Right atrium auricular region (tissue), 2 donors: ENCODE results near the gene CERS3. TPM values are rescaled to one million over a fixed set of nuclear protein-coding genes. Genes with fewer than 3 reads are reported as not detected.

Source experiments
- DNase-seq: peaks from one replicate; pipeline ENCODE4 v3.0.0-alpha.2; 2019; ENCODE audit warnings: low spot score
- H3K27ac ChIP-seq, 2 donors: fragments of 200-600 bp; sonication (generic); 1 replicate in 1 of 2; 2 replicates in 1 of 2; pipeline ENCODE4 v1.5.1; 2016 to 2019
- H3K27me3 ChIP-seq, 2 donors: fragments of 200-600 bp; sonication (generic); one replicate each; pipeline versions ENCODE4 v1.5.1 to v1.6.0; 2017 to 2019
- H3K36me3 ChIP-seq: fragments of 200-600 bp; sonication (generic); one replicate; pipeline ENCODE4 v1.5.1; 2016
- H3K4me1 ChIP-seq, 2 donors: fragments of 200-600 bp; sonication (generic); one replicate each; pipeline versions ENCODE4 v1.5.1 to v1.6.0; 2017 to 2019
- H3K4me3 ChIP-seq, 2 donors: fragments of 200-600 bp; sonication (generic); 1 replicate in 1 of 2; 2 replicates in 1 of 2; pipeline ENCODE4 v1.5.1; 2017 to 2019; ENCODE audit warnings: mild to moderate bottlenecking in 1 of 2, moderate library complexity in 1 of 2
- H3K9me3 ChIP-seq, 2 donors: fragments of 200-600 bp; sonication (generic); one replicate each; pipeline ENCODE4 v1.5.1; 2019
- total RNA-seq, 2 donors: library from RNA; depleted of rRNA; stranded (reverse); fragments of >200 nt; gene quantifications; one replicate each; pipeline ENCODE4 v1.1.0, GENCODE V29; 2016
- TF ChIP-seq, protein P1 (sequence below), 2 donors: fragments of 200-600 bp; sonication (generic); IDR thresholded peaks; one replicate each; pipeline ENCODE4 v1.5.1; 2019; ENCODE audit warnings: antibody characterized with exemption in 2 of 2

Gene CERS3
- total RNA-seq, 2 donors from 2014 or later = not detected

- no peaks in the 10 kb centered on the region for H3K9me3 ChIP-seq
- H3K36me3 ChIP-seq = peaks cover 30% of the 10 kb centered on the region
- TF ChIP-seq, protein P1, sequence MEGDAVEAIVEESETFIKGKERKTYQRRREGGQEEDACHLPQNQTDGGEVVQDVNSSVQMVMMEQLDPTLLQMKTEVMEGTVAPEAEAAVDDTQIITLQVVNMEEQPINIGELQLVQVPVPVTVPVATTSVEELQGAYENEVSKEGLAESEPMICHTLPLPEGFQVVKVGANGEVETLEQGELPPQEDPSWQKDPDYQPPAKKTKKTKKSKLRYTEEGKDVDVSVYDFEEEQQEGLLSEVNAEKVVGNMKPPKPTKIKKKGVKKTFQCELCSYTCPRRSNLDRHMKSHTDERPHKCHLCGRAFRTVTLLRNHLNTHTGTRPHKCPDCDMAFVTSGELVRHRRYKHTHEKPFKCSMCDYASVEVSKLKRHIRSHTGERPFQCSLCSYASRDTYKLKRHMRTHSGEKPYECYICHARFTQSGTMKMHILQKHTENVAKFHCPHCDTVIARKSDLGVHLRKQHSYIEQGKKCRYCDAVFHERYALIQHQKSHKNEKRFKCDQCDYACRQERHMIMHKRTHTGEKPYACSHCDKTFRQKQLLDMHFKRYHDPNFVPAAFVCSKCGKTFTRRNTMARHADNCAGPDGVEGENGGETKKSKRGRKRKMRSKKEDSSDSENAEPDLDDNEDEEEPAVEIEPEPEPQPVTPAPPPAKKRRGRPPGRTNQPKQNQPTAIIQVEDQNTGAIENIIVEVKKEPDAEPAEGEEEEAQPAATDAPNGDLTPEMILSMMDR (IDR thresholded peaks at IDR 0.05) = no peak
- H3K4me1 ChIP-seq = no peaks in the 10 kb centered on the region
- no peaks in the 10 kb centered on the region for H3K27me3 ChIP-seq
- H3K4me3 ChIP-seq = no peak overlapping the region
- DNase-seq = no peak
- no peak overlapping the region for H3K27ac ChIP-seq
Observed at GRCh38 chr15:100570275-100570674, 41.5 kb upstream of the CERS3 start.

DNA sequence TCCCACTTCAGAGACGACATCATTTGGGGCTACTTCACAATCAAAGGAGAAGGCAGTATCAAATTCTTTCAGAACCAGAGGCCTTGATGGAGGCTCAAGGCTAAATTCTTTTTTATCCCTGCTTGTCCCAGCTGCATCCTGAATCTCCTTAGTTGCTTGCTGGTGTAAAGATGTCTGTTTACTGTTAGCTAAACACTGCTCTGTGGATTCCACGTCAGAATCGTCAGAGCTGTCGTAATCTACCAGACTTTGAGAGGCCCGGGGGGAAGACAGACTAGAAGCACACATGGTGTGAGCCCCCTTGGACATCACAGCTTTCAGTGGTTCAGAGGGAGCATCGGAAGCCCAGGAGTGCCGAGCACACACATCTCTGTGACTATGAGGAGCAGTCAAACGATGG, 40.6 kb upstream of the CERS3 start:
- DNase-seq = no peak
- peaks cover 30% of the 10 kb centered on the region for H3K36me3 ChIP-seq
- H3K27ac ChIP-seq = no peak overlapping the region
- H3K4me3 ChIP-seq = no peak overlapping the region
- H3K4me1 ChIP-seq = no peaks in the 10 kb centered on the region
- H3K27me3 ChIP-seq = no peaks in the 10 kb centered on the region
- H3K9me3 ChIP-seq = no peaks in the 10 kb centered on the region
- TF ChIP-seq, protein P1 (IDR thresholded peaks at IDR 0.05) = no peak

DNA sequence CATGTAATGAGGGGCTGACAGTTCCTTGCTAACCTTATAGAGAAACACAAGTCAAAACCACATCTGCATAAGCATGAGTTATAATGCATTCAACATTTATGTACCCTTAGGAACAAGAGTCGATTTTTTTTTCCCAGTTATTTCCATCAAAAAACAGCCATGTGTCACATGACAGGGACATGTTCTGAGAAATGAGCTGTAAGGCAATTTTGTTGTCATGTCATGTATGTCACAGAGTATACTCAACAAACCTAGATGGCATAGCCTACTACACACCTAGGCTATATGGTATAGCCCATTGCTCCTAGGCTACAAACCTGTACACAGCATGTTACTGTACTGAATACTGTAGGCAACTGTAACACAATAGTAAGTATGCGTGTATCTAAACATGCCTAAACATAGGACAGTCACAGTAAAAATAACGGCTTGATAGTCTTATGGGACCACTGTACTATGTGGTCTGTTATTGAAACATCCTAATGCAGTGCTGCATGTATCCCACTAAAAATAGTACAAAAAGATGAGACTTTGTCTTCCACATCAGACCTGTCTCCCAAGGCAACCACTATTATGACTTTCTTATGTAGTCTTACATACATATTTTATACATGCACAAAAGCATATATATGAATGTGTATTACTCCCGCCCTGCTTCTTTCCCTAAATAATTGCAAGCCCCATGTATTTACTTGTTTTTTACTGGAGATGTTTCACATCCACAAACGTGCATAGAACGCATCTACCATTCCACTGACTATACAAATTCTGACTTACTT, 38.3 kb upstream of the CERS3 start:
- H3K9me3 ChIP-seq = no peaks in the 10 kb centered on the region
- peaks cover 16% of the 10 kb centered on the region for H3K36me3 ChIP-seq
- no peak overlapping the region for H3K4me3 ChIP-seq
- TF ChIP-seq, protein P1 (IDR thresholded peaks at IDR 0.05) = no peak
- H3K4me1 ChIP-seq = no peaks in the 10 kb centered on the region
- no peaks in the 10 kb centered on the region for H3K27me3 ChIP-seq
- H3K27ac ChIP-seq = no peak overlapping the region
- no peak for DNase-seq

DNA sequence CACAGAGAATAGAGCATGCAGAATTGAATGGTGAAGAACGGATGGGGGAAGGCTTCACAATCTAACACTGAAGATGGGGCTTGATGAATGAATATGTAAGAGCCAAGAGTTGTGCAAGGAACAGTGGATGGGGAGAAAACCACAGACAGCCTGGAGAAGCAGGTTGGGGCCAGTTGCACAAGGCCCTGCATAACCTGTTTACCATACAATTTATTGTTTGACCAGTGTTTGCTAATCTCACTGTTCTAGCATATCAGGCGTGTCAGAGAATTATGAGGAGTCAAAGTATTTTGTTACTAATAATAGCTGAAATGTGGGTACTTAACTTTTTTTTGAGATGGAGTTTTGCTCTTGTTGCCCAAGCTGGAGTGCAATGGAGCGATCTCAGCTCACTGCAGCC, 36.8 kb upstream of the CERS3 start:
- H3K36me3 ChIP-seq = peaks cover 7% of the 10 kb centered on the region
- no peaks in the 10 kb centered on the region for H3K9me3 ChIP-seq
- DNase-seq = no peak
- H3K27me3 ChIP-seq = no peaks in the 10 kb centered on the region
- TF ChIP-seq, protein P1 (IDR thresholded peaks at IDR 0.05) = no peak
- H3K4me3 ChIP-seq = no peak overlapping the region
- no peaks in the 10 kb centered on the region for H3K4me1 ChIP-seq
- H3K27ac ChIP-seq = no peak overlapping the region

DNA sequence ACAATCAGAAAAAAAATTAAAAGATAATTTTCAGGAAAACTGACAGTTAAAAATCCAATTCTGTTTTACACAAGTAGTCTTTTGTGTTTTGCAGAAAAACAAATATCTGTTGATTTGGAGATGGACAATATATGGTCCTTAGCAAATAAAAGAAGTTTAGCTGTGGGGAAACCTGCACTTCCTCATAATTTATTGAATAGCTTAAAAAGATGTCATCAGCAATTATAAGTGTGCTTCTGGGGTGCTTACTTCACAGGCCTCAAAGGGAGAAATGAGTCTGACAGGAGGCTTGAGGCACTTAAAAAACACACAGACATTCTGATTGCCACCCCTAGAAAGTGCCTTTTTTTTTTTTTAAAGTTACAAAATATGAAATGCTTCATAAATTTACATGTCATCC, 31.6 kb upstream of the CERS3 start:
- no peaks in the 10 kb centered on the region for H3K4me1 ChIP-seq
- DNase-seq = no peak
- TF ChIP-seq, protein P1 (IDR thresholded peaks at IDR 0.05) = no peak
- H3K36me3 ChIP-seq = no peaks in the 10 kb centered on the region
- H3K9me3 ChIP-seq = no peaks in the 10 kb centered on the region
- H3K4me3 ChIP-seq = no peak overlapping the region
- no peaks in the 10 kb centered on the region for H3K27me3 ChIP-seq
- no peak overlapping the region for H3K27ac ChIP-seq

DNA sequence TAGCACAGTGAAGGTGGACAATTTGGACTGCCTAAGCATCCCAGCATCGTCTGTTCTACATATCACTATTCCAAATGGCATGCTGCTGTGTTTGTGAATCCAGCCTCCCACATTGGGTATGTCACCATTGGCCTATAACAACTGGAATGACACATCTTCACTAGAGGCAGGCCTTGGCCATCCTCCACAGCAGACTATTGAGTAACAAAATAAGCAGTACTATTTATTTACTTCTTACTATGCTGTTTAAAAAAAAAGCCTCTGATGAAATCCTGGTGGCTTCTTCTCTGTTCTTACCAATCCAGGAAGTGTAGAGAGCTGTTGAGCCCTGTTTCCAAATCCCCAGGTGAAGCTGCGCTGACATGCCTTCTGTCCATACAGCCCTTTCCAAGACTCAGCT, 30.6 kb upstream of the CERS3 start:
- Histone ChIP-seq H3K4me1 (no peaks in the 10 kb centered on the region), H3K4me3 (no peak overlapping the region), H3K9me3 (no peaks in the 10 kb centered on the region), H3K27me3 (no peaks in the 10 kb centered on the region), H3K36me3 (no peaks in the 10 kb centered on the region), H3K27ac (no peak overlapping the region)
- TF ChIP-seq, protein P1 (IDR thresholded peaks at IDR 0.05) = no peak
- DNase-seq = peak; percentile 70
